Endothelial cell of umbilical vein (primary cell): ENCODE data around the gene TARS2. TPM values are rescaled to one million over a fixed set of nuclear protein-coding genes. Genes with fewer than 3 reads are reported as not detected.

ENCODE experiments used
- BruUV-seq: library from RNA; stranded (reverse); fragments of 400-500 nt; replicated peaks from 2 replicates; lab custom pipeline; 2021; lab: Mats Ljungman, UMichigan
- CTCF ChIA-PET: fragments of 300-600, 350-600 bp; sonication (Branson Sonifier 250); formaldehyde crosslinking; loops from one replicate; lab custom pipeline; 2021; ENCODE audit warnings: antibody characterized with exemption, inconsistent platforms; lab: Charles Lee
- POLR2A ChIA-PET: fragments of 300-600, 350-600 bp; sonication (Branson Sonifier 250); formaldehyde crosslinking; loops from one replicate; lab custom pipeline; 2021; ENCODE audit warnings: antibody characterized with exemption, inconsistent platforms; lab: Charles Lee
- DNase-seq: peaks from one replicate; pipeline ENCODE4 v3.0.0-alpha.2; 2011; ENCODE audit warnings: low read depth, low spot score
- FAIRE-seq: peaks from 2 replicates; lab custom pipeline; 2011; peaks lifted over from hg19 to GRCh38; lab: Jason Lieb, UNC
- H2AFZ ChIP-seq: 2 replicates; pipeline ENCODE4 v1.6.0; 2012; ENCODE audit warnings: low read depth, low read length, control low read depth, inconsistent platforms
- H3K27ac ChIP-seq: 2 replicates; pipeline ENCODE4 v1.5.1; 2011; ENCODE audit warnings: low read depth, mild to moderate bottlenecking, control low read depth, low read length, moderate library complexity; ENCODE audit not compliant: insufficient read depth
- H3K27me3 ChIP-seq, 2 experiments: 2 replicates each; pipeline versions ENCODE4 v1.6.0 to v1.6.1; 2011; ENCODE audit warnings: low read length in 2 of 2, mixed read lengths in 1 of 2; ENCODE audit not compliant: control insufficient read depth in 2 of 2, insufficient read depth in 2 of 2
- H3K36me3 ChIP-seq, 2 experiments: 2 replicates in 1 of 2; 3 replicates in 1 of 2; pipeline ENCODE4 v1.5.1; 2011; ENCODE audit warnings: low read length in 2 of 2, mild to moderate bottlenecking in 1 of 2, moderate library complexity in 1 of 2; ENCODE audit not compliant: control insufficient read depth in 2 of 2, insufficient read depth in 2 of 2; ENCODE audit errors: extremely low read depth in 1 of 2
- H3K4me1 ChIP-seq: 3 replicates; pipeline ENCODE4 v1.5.1; 2011; ENCODE audit warnings: mild to moderate bottlenecking, low read length; ENCODE audit not compliant: control insufficient read depth, insufficient read depth; ENCODE audit errors: extremely low read depth
- H3K4me2 ChIP-seq: 2 replicates; pipeline ENCODE4 v1.6.1; 2011; ENCODE audit warnings: low read length, control low read depth, mixed read lengths; ENCODE audit not compliant: insufficient read depth
- H3K4me3 ChIP-seq, 3 experiments: fragments of 200-600 bp in 1 of 3; sonication (generic), shearing (Covaris generic) in 1 of 3; replicated peaks in 1 of 3; 2 replicates each; pipeline ENCODE4 v1.5.1; 2011 to 2016; ENCODE audit warnings: control low read depth in 3 of 3, low read length in 3 of 3, mild to moderate bottlenecking in 2 of 3, inconsistent platforms in 1 of 3, low read depth in 1 of 3, moderate library complexity in 1 of 3; ENCODE audit not compliant: insufficient read depth in 1 of 3
- H3K79me2 ChIP-seq: 2 replicates; pipeline ENCODE4 v1.6.0; 2012; ENCODE audit warnings: low read length, inconsistent platforms; ENCODE audit not compliant: control insufficient read depth, insufficient read depth
- H3K9ac ChIP-seq: replicated peaks from 2 replicates; pipeline ENCODE3; 2011; ENCODE audit warnings: low read length, control low read depth; ENCODE audit not compliant: insufficient read depth; ENCODE audit errors: extremely low read depth
- H3K9me1 ChIP-seq: replicated peaks from 3 replicates; pipeline ENCODE4 v1.6.0; 2011; ENCODE audit warnings: mild to moderate bottlenecking, low read length; ENCODE audit not compliant: control insufficient read depth, insufficient read depth; ENCODE audit errors: extremely low read depth
- H3K9me3 ChIP-seq: replicated peaks from 2 replicates; pipeline ENCODE4 v1.5.1; 2012; ENCODE audit warnings: low read length, inconsistent platforms; ENCODE audit not compliant: control insufficient read depth, insufficient read depth
- H4K20me1 ChIP-seq: replicated peaks from 2 replicates; pipeline ENCODE3; 2011; ENCODE audit warnings: mild to moderate bottlenecking, low read length; ENCODE audit not compliant: control insufficient read depth, insufficient read depth; ENCODE audit errors: extremely low read depth
- EZH2 ChIP-seq: IDR thresholded peaks from 2 replicates; pipeline ENCODE4 v1.6.1; 2012; ENCODE audit warnings: borderline replicate concordance, low read depth, mild to moderate bottlenecking, moderate library complexity, low read length, inconsistent platforms; ENCODE audit not compliant: severe bottlenecking
- FOS ChIP-seq: IDR thresholded peaks from 2 replicates; pipeline ENCODE4 v1.6.1; 2011; ENCODE audit warnings: mild to moderate bottlenecking, low read length, moderate library complexity, borderline replicate concordance; ENCODE audit not compliant: insufficient read depth
- GATA2 ChIP-seq: IDR thresholded peaks from 2 replicates; pipeline ENCODE4 v1.7.0; 2011; ENCODE audit warnings: low read depth, mild to moderate bottlenecking, moderate library complexity, mixed read lengths, low read length; ENCODE audit not compliant: insufficient read length, insufficient read depth
- JUN ChIP-seq: IDR thresholded peaks from 2 replicates; pipeline ENCODE4 v1.6.1; 2011; ENCODE audit warnings: borderline replicate concordance, low read depth; ENCODE audit not compliant: insufficient read length, insufficient read depth
- MYC ChIP-seq: IDR thresholded peaks from one replicate; pipeline ENCODE4 v1.6.1; 2011; ENCODE audit warnings: mild to moderate bottlenecking, low read depth, low read length
- POLR2A ChIP-seq: IDR thresholded peaks from 2 replicates; pipeline ENCODE4 v1.6.1; 2012; ENCODE audit warnings: low read depth, mild to moderate bottlenecking, control low read depth, low read length
- POLR2AphosphoS5 ChIP-seq: IDR thresholded peaks from 2 replicates; pipeline ENCODE4 v1.6.1; 2012; ENCODE audit warnings: low read depth, mild to moderate bottlenecking, control low read depth, low read length, moderate library complexity; ENCODE audit not compliant: insufficient read depth
- dilution Hi-C: fragments of 300-500 bp; cut with MboI; formaldehyde crosslinking; loops from one replicate; pipeline ENCODE4 v1.15.0; 2019; ENCODE audit warnings: low sequenced_read_pairs; ENCODE audit not compliant: extremely low pct_ligation_motif_present
- intact Hi-C: fragments of 100-400 bp; cut with micrococcal nuclease; formaldehyde crosslinking; loops from one replicate; pipeline ENCODE4 v1.10.0; 2022
- polyA plus RNA-seq, 4 experiments: library from polyadenylated mRNA; depleted of rRNA in 3 of 4; stranded (reverse) in 3 of 4; unstranded in 1 of 4; fragments of >200 nt; gene quantifications; 2 replicates each; pipeline versions ENCODE4 v1.2.1 to v1.2.3, GENCODE V29; 2011 to 2012; ENCODE audit warnings: missing spikeins in 1 of 4
- total RNA-seq: library from RNA; stranded (reverse); gene quantifications from 2 replicates; pipeline ENCODE4 v1.2.3, GENCODE V29; 2021
- TF ChIP-seq, protein P1 (sequence below): IDR thresholded peaks from 2 replicates; pipeline ENCODE4 v1.6.1; 2011; ENCODE audit not compliant: insufficient read depth, insufficient read length
- TF ChIP-seq, protein P2 (sequence below), 2 donors: IDR thresholded peaks; 1 replicate in 1 of 2; 2 replicates in 1 of 2; pipeline ENCODE4 v1.5.1; 2011; ENCODE audit warnings: low read length in 2 of 2, mild to moderate bottlenecking in 2 of 2, moderate library complexity in 2 of 2, control low read depth in 1 of 2, inconsistent platforms in 1 of 2, low read depth in 1 of 2; ENCODE audit not compliant: insufficient read depth in 1 of 2; ENCODE audit errors: extremely low read depth in 1 of 2

Gene TARS2
- total and polyA plus RNA-seq, 2 donors (not counting 3 experiments of a cell fraction or from before 2014, with no cell fraction given), result 21.5 to 22.0 TPM

DNA sequence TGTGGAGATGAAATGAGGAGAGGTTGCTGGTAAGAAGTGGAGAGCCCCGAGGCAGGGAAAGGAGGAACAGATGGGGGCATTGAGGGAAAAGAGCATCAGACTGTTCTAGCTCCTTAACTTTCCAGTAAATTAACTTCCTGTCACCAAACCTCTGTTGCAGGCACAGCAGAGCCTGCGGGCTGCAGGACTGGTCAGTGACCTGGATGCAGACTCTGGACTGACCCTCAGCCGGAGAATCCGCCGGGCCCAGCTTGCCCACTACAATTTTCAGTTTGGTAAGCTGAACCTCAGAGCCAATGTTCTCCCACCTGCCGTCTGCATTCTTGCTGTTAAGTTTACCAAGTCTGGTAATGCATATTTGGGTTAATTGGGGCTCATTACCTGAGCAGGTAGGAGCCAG, 18.2 kb downstream of the TARS2 start:
- Histone ChIP-seq H4K20me1 (no peaks in the 10 kb centered on the region), H3K4me3 (no peak overlapping the region), H3K4me2 (no peak overlapping the region), H3K9me1 (no peaks in the 10 kb centered on the region), H3K27ac (no peak overlapping the region), H3K27me3 (no peaks in the 10 kb centered on the region), H2AFZ (no peak overlapping the region), H3K9me3 (no peaks in the 10 kb centered on the region), H3K36me3 (peaks cover 0 to 12% of the 10 kb centered on the region in 2 experiments), H3K79me2 (no peaks in the 10 kb centered on the region), H3K4me1 (peaks cover 10% of the 10 kb centered on the region), H3K9ac (no peak overlapping the region)
- CTCF ChIA-PET, result no interaction called here
- DNase-seq (no peak), FAIRE-seq (no peak)
- POLR2A ChIA-PET, result interaction anchor here (0.6 kb wide), 1 partner anchor 257 kb away, joined by 6 read pairs; no protein-coding TSS in a partner anchor
- intact Hi-C loops (no loop called here), dilution Hi-C loops (no loop called here)
- no TSS peak for BruUV-seq
- TF ChIP-seq GATA2 (no peak), POLR2A (no peak), EZH2 (no peak), POLR2AphosphoS5 (no peak), FOS (no peak), JUN (no peak), MYC (no peak)
- TF ChIP-seq, protein P1, sequence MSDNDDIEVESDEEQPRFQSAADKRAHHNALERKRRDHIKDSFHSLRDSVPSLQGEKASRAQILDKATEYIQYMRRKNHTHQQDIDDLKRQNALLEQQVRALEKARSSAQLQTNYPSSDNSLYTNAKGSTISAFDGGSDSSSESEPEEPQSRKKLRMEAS, result no peak
- TF ChIP-seq, protein P2, sequence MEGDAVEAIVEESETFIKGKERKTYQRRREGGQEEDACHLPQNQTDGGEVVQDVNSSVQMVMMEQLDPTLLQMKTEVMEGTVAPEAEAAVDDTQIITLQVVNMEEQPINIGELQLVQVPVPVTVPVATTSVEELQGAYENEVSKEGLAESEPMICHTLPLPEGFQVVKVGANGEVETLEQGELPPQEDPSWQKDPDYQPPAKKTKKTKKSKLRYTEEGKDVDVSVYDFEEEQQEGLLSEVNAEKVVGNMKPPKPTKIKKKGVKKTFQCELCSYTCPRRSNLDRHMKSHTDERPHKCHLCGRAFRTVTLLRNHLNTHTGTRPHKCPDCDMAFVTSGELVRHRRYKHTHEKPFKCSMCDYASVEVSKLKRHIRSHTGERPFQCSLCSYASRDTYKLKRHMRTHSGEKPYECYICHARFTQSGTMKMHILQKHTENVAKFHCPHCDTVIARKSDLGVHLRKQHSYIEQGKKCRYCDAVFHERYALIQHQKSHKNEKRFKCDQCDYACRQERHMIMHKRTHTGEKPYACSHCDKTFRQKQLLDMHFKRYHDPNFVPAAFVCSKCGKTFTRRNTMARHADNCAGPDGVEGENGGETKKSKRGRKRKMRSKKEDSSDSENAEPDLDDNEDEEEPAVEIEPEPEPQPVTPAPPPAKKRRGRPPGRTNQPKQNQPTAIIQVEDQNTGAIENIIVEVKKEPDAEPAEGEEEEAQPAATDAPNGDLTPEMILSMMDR (IDR thresholded peaks at IDR 0.05; ENCODE audit: extremely low read depth in 1 of 2, insufficient read depth in 1 of 2, low read depth in 1 of 2, low read length in 2 of 2), result no peak
